Ishikawa (cell line): ENCODE data around the gene NOP56.

Experiments used
- CEBPB ChIP-seq: IDR thresholded peaks from 2 replicates; pipeline ENCODE4 v1.6.1; 2012
- CREB1 ChIP-seq: IDR thresholded peaks from 2 replicates; pipeline ENCODE4 v1.6.1; 2012; ENCODE audit warnings: low read depth
- EGR1 ChIP-seq: IDR thresholded peaks from 2 replicates; pipeline ENCODE4 v1.6.1; 2012
- EP300 ChIP-seq: IDR thresholded peaks from 2 replicates; pipeline ENCODE4 v1.6.1; 2012; ENCODE audit warnings: borderline replicate concordance
- FOXM1 ChIP-seq: IDR thresholded peaks from 2 replicates; pipeline ENCODE4 v1.6.1; 2012; ENCODE audit warnings: low read depth, borderline replicate concordance
- NFIC ChIP-seq: IDR thresholded peaks from 2 replicates; pipeline ENCODE4 v1.6.1; 2012
- RAD21 ChIP-seq: IDR thresholded peaks from 2 replicates; pipeline ENCODE4 v1.6.1; 2012; ENCODE audit warnings: low read depth
- TAF1 ChIP-seq: IDR thresholded peaks from 2 replicates; pipeline ENCODE4 v1.6.1; 2012; ENCODE audit warnings: low read depth, mild to moderate bottlenecking
- TCF12 ChIP-seq: IDR thresholded peaks from 2 replicates; pipeline ENCODE4 v1.6.1; 2012; ENCODE audit warnings: low read depth
- TEAD4 ChIP-seq: IDR thresholded peaks from 2 replicates; pipeline ENCODE4 v1.6.1; 2012
- YY1 ChIP-seq: IDR thresholded peaks from 2 replicates; pipeline ENCODE4 v1.6.1; 2012; ENCODE audit warnings: low read depth
- ZBTB7A ChIP-seq: IDR thresholded peaks from 2 replicates; pipeline ENCODE4 v1.6.1; 2012; ENCODE audit warnings: low read depth
- TF ChIP-seq, protein P1 (sequence below): IDR thresholded peaks from 2 replicates; pipeline ENCODE4 v1.6.1; 2012
- TF ChIP-seq, protein P2 (sequence below): IDR thresholded peaks from 2 replicates; pipeline ENCODE4 v1.6.1; 2012; ENCODE audit warnings: low read depth, mild to moderate bottlenecking
- TF ChIP-seq, protein P3 (sequence below): IDR thresholded peaks from 2 replicates; pipeline ENCODE4 v1.6.1; 2012

The NOP56 gene

DNA sequence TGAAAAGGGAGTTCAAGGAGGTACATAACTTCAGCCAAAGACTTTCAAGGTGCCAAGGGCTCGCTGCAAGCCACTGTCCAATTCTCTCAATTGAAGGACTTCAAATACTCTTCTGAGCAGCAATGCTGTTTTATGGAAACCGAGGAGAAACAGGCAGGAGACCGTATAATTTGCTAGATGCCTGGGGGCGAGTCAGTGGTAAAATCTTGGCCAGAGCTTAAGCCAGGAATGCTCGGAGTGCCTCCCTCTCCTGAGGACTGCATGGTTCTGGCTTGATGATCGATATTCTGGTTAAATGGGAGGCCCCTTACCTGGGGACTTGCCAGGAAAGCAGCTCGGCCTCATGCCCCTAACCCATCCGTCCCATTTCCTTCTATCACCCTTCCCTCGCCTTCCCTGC is 35.8 kb upstream of the NOP56 start:
- TF ChIP-seq RAD21 (no peak), CEBPB (no peak), EGR1 (no peak), TCF12 (no peak), TEAD4 (no peak), ZBTB7A (no peak)
- TF ChIP-seq, protein P1, sequence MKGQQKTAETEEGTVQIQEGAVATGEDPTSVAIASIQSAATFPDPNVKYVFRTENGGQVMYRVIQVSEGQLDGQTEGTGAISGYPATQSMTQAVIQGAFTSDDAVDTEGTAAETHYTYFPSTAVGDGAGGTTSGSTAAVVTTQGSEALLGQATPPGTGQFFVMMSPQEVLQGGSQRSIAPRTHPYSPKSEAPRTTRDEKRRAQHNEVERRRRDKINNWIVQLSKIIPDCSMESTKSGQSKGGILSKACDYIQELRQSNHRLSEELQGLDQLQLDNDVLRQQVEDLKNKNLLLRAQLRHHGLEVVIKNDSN = no peak

DNA sequence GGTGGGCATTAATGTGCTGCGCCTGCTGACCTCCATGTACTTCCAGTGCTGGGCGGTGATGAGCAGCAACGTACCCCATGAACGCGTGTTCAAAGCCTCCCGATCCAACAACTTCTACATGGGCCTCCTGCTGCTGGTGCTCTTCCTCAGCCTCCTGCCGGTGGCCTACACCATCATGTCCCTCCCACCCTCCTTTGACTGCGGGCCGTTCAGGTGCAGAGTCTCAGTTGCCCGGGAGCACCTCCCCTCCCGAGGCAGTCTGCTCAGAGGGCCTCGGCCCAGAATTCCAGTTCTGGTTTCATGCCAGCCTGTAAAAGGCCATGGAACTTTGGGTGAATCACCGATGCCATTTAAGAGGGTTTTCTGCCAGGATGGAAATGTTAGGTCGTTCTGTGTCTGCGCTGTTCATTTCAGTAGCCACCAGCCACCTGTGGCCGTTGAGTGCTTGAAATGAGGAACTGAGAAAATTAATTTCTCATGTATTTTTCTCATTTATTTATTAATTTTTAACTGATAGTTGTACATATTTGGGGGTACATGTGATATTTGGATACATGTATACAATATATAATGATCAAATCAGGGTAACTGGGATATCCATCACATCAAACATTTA is 35.2 kb upstream of the NOP56 start:
- no peak for TF ChIP-seq RAD21
- no peak for TF ChIP-seq YY1
- no peak for TF ChIP-seq NFIC
- no peak for TF ChIP-seq TCF12
- TF ChIP-seq, protein P2, sequence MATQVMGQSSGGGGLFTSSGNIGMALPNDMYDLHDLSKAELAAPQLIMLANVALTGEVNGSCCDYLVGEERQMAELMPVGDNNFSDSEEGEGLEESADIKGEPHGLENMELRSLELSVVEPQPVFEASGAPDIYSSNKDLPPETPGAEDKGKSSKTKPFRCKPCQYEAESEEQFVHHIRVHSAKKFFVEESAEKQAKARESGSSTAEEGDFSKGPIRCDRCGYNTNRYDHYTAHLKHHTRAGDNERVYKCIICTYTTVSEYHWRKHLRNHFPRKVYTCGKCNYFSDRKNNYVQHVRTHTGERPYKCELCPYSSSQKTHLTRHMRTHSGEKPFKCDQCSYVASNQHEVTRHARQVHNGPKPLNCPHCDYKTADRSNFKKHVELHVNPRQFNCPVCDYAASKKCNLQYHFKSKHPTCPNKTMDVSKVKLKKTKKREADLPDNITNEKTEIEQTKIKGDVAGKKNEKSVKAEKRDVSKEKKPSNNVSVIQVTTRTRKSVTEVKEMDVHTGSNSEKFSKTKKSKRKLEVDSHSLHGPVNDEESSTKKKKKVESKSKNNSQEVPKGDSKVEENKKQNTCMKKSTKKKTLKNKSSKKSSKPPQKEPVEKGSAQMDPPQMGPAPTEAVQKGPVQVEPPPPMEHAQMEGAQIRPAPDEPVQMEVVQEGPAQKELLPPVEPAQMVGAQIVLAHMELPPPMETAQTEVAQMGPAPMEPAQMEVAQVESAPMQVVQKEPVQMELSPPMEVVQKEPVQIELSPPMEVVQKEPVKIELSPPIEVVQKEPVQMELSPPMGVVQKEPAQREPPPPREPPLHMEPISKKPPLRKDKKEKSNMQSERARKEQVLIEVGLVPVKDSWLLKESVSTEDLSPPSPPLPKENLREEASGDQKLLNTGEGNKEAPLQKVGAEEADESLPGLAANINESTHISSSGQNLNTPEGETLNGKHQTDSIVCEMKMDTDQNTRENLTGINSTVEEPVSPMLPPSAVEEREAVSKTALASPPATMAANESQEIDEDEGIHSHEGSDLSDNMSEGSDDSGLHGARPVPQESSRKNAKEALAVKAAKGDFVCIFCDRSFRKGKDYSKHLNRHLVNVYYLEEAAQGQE = no peak
- no peak for TF ChIP-seq EP300
- no peak for TF ChIP-seq CEBPB

DNA sequence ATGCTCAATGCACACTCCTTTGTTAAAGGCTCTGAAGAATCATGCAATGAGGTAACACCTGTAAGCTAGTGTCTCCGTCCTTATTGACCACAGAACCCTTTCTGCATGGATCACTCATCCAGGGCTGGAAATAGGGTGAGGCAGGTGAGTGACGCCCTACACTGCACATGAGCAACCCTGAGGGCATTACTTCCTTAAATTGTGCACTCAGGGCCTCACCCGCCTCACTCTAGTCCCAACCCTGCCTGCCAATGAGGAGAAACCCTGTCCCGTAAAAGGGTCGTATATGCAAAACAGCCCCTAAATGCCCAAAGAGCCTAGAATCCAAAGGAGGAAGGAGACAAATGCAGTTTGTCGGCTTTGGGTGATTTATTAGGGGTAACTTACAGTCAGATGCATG is 33.6 kb upstream of the NOP56 start:
- TF ChIP-seq FOXM1 (no peak), NFIC (no peak), CEBPB (no peak), TCF12 (no peak), TEAD4 (no peak), TAF1 (no peak), YY1 (no peak), ZBTB7A (no peak), EGR1 (no peak), CREB1 (no peak), RAD21 (no peak), EP300 (no peak)
- TF ChIP-seq, protein P2 = no peak
- TF ChIP-seq, protein P3, sequence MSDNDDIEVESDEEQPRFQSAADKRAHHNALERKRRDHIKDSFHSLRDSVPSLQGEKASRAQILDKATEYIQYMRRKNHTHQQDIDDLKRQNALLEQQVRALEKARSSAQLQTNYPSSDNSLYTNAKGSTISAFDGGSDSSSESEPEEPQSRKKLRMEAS = no peak
- TF ChIP-seq, protein P1 = no peak

DNA sequence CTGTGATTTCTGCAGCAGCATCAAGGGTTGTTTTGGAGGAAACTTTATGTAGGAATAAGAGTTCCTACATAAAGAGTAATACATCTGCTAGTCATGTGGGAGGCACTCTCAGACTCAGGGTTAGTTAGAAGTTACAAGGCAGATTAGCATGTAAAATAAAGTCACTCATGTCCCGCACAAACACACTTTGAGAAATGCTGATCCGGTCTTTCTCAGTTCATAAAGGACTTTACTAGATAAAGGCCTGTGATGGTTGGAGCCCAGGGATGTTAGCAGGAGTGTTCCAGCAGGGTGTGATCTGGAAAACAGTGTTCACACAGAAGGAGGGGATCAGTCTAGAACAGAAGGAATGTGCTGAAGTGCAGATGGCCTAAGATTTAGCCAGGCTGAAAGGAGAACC is 33.1 kb upstream of the NOP56 start:
- TF ChIP-seq, protein P1 = no peak
- TF ChIP-seq NFIC (no peak), YY1 (no peak), TCF12 (no peak), TAF1 (no peak), EGR1 (no peak), TEAD4 (no peak), FOXM1 (no peak), CEBPB (no peak), EP300 (no peak), CREB1 (no peak), ZBTB7A (no peak), RAD21 (no peak)
- TF ChIP-seq, protein P3 = no peak
- TF ChIP-seq, protein P2 = no peak
